ENCODE measurements around the gene CELF1.

The CELF1 gene

DNA sequence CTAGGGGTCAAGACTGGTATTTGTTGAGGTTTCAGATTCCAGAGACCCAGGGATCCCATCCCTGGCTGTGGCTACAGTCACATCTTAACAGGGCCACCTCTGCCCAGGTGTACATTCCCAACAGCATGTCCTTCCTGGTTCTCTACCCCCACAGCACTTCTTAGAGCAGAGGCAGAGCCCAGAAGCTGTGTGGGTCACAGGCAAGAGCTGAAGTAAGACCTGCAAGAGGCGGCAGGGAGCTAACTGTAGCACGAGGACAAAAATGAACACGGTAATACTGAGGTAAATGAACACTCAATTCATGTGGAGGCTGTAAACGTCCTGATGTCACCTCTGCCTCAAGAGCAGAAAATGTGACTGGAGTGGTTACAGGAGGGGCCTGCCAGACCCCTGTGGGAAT lies 82.3 kb downstream of the CELF1 start:
- DNase-seq (ENCODE audit: low spot score): no peak
- H3K4me3 ChIP-seq: no peak overlapping the region
- peak overlapping the region in 1 of 2 donors; percentile 46 for H3K27ac ChIP-seq
- TF ChIP-seq CTCF (IDR thresholded peaks at IDR 0.05): no peak

- peak overlapping the region in 1 of 2 donors; percentile 68 for H3K27ac ChIP-seq
- TF ChIP-seq CTCF (IDR thresholded peaks at IDR 0.05): no peak
- no peak overlapping the region for H3K4me3 ChIP-seq
- no peak for DNase-seq (ENCODE audit: low spot score)
Observed at GRCh38 chr11:47469361-47470179, 83.4 kb downstream of the CELF1 start.

DNA sequence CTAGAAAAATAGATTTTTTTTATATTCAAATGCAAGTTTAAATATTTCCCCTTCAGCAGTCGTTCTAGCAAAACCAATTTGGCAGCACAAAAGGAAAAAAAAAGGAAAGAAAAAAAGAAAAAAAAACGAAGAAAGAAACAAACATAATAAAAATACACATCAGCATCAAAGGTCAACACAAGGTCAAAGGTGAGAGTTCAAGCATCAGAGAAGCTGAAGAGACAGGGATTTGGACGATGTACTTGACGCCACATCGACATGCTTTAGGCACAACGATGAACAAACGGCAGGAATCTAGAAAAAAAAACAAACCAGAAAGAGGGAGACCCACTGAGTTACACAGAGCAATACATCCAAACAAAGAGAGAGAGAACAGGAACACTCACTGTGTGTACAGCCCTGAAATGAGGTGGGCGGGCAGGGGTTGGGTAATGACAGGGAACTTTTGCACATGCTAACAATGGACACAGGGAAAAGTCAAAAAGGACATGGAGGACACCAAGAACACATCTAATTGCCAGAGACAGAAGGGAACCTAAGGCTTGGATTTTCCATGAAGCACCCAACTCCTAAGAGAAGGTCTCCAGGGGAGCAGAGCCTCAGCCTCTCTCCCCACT lies 84.2 kb downstream of the CELF1 start:
- Histone ChIP-seq H3K27ac (peak overlapping the region in 1 of 2 donors; percentile 68), H3K4me3 (no peak overlapping the region)
- TF ChIP-seq CTCF (IDR thresholded peaks at IDR 0.05): no peak
- no peak for DNase-seq (ENCODE audit: low spot score)

- H3K27ac ChIP-seq: peak overlapping the region; percentile 33 to 81
- H3K4me3 ChIP-seq: no peak overlapping the region
- no peak for TF ChIP-seq CTCF (IDR thresholded peaks at IDR 0.05)
- DNase-seq (ENCODE audit: low spot score): no peak
Observed at GRCh38 chr11:47467357-47467756, 85.6 kb downstream of the CELF1 start.

GRCh38 chr11:47466701-47467250 lies 86.2 kb downstream of the CELF1 start:
- H3K4me3 ChIP-seq: peak overlapping the region; percentile 25
- no peak for DNase-seq (ENCODE audit: low spot score)
- no peak for TF ChIP-seq CTCF (IDR thresholded peaks at IDR 0.05)

GRCh38 chr11:47466201-47466600 lies 86.7 kb downstream of the CELF1 start:
- no peak for DNase-seq (ENCODE audit: low spot score)
- H3K27ac ChIP-seq: peak overlapping the region in 1 of 2 donors; percentile 33
- TF ChIP-seq CTCF (IDR thresholded peaks at IDR 0.05): no peak
- H3K4me3 ChIP-seq: peak overlapping the region; percentile 25

More at GRCh38 chr11:47466701-47467250, 86.2 kb downstream of the CELF1 start:
- peak overlapping the region; percentile 33 to 81 for H3K27ac ChIP-seq
